ENCODE measurements around the gene PSMA5. TPM values are rescaled to one million over a fixed set of nuclear protein-coding genes. Genes with fewer than 3 reads are reported as not detected.
A peak's percentile ranks its signal among the peaks of the same experiment; 100 is the strongest.

Gene PSMA5
- total RNA-seq, 1 experiment from 2014 or later: 133 TPM

- Histone ChIP-seq H2BK15ac (ENCODE audit: low read depth, low read length) (no peak overlapping the region), H2AFZ (ENCODE audit: low read length) (no peak overlapping the region), H4K5ac (ENCODE audit: insufficient read length, low read depth, low read length) (no peak overlapping the region), H4K8ac (replicated peaks; ENCODE audit: insufficient read length, low read depth, low read length) (no peak overlapping the region), H3K14ac (ENCODE audit: insufficient read depth, low read length) (no peak overlapping the region), H3K27ac (ENCODE audit: insufficient read length, low read depth, low read length) (no peak overlapping the region), H3K79me2 (ENCODE audit: insufficient read depth, low read length) (no peaks in the 10 kb centered on the region), H2BK5ac (ENCODE audit: insufficient read length, low read length) (no peak overlapping the region), H2BK120ac (ENCODE audit: low read depth, low read length, poor library complexity, severe bottlenecking) (no peak overlapping the region), H2BK12ac (ENCODE audit: insufficient read length, low read depth, low read length) (no peak overlapping the region), H3K9ac (ENCODE audit: extremely low read depth, insufficient read length, low read length) (no peak overlapping the region), H3K4me1 (ENCODE audit: insufficient read depth, low read length) (no peaks in the 10 kb centered on the region; the same call in 1 of the 2 replicates), H2BK20ac (ENCODE audit: low read depth, low read length, poor library complexity, severe bottlenecking) (no peak overlapping the region), H3K4me2 (ENCODE audit: insufficient read depth, insufficient read length, low read length) (no peak overlapping the region), H3K9me3 (ENCODE audit: control insufficient read depth, low read depth, low read length) (no peaks in the 10 kb centered on the region), H3K23ac (ENCODE audit: insufficient read length, low read depth, low read length) (no peak overlapping the region), H3K79me1 (ENCODE audit: insufficient read depth, low read depth, low read length, poor library complexity, severe bottlenecking) (no peaks in the 10 kb centered on the region), H4K91ac (ENCODE audit: insufficient read length, low read depth, low read length) (no peak overlapping the region), H3K18ac (ENCODE audit: insufficient read length, low read depth, low read length) (no peak overlapping the region), H3K27me3 (ENCODE audit: insufficient read depth, low read length) (peaks cover 14% of the 10 kb centered on the region; the same call in 1 of the 2 replicates), H4K20me1 (ENCODE audit: control insufficient read depth, insufficient read depth, insufficient read length) (no peaks in the 10 kb centered on the region), H3K23me2 (ENCODE audit: insufficient read length, low read depth, low read length, poor library complexity, severe bottlenecking) (peaks cover 15% of the 10 kb centered on the region), H3T11ph (ENCODE audit: low read length) (no peak overlapping the region), H2AK5ac (ENCODE audit: insufficient read length, low read length) (no peak overlapping the region), H3K4ac (ENCODE audit: low read depth, low read length) (no peak overlapping the region), H3K56ac (ENCODE audit: insufficient read length, low read depth, low read length) (no peak overlapping the region)
- DNase-seq: no peak
- Mint-ChIP-seq H3K27me3 (ENCODE audit: low read depth) (peaks cover 75% of the 10 kb centered on the region), H3K4me3 (0 out of 5 replicates have a peak overlapping the region, but pooled peaks of 1 of the 2 experiments have one; percentile 35), H3K27ac (no peak overlapping the region; a peak in 1 of 7 replicates), H3K4me1 (peaks cover 21 to 22% of the 10 kb centered on the region in 2 experiments), H3K9me3 (peaks cover 0 to 3% of the 10 kb centered on the region in 2 experiments; a peak in 1 of 5 replicates), H3K36me3 (ENCODE audit: insufficient read depth in 1 of 3, low read depth in 3 of 3) (no peaks in the 10 kb centered on the region)
- no CpG with 5 or more reads among the region's 1 CpG for WGBS (ENCODE audit: extremely low coverage, insufficient read length, low lambda C conversion rate)
- no peak for TF ChIP-seq CTCF (conservative IDR thresholded peaks at IDR 0.05)
Observed at GRCh38 chr1:109468061-109468460, 41.8 kb upstream of the PSMA5 start.
